AG08395 (cell line): ENCODE results near the gene TLE4.
A peak's percentile ranks its signal among the peaks of the same experiment; 100 is the strongest.
"Not testable (repeated sequence)": the region's sequence is repeated elsewhere in the genome, so short reads cannot be mapped to it uniquely, and the experiment has no call there.

Experiments used
- DNase-seq: peaks from one replicate; pipeline ENCODE4 v3.0.0; 2012; ENCODE audit warnings: mixed read lengths, low spot score

TLE4 gene

GRCh38 chr9:79603222-79603920, 31.6 kb downstream of the TLE4 start:
- DNase-seq = no peak

- DNase-seq = no peak
These were observed 32.4 kb downstream of the TLE4 start for GRCh38 chr9:79604149-79604548.

GRCh38 chr9:79604921-79605562, 33.3 kb downstream of the TLE4 start:
- no peak for DNase-seq

GRCh38 chr9:79606529-79606928, 34.8 kb downstream of the TLE4 start:
- DNase-seq = not testable (repeated sequence)

DNA sequence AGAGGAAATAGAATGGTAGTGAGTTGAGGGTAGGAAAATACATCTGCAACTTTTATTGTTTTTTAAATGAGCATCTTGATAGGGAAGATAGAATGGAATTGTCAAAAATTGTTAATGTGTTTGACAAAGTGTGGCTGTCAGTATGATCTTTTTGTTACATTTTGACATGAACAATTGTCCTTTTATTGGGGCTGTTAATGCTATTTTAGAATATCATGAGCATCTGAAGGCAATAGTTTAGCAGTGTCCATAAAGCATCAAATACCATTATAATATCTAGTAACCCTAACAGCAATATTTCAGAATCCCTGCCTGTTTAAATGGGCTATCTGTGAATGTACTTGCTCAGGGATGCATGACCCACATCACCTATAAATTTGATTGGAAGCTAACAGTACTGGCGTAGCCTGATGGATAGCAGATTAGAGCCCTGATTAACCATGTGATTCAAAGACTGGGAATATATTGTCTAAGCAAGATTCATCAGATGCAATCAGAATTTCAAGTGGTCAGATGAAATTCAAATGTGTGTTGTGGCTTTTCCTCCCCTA, 37.8 kb downstream of the TLE4 start:
- no peak for DNase-seq

DNA sequence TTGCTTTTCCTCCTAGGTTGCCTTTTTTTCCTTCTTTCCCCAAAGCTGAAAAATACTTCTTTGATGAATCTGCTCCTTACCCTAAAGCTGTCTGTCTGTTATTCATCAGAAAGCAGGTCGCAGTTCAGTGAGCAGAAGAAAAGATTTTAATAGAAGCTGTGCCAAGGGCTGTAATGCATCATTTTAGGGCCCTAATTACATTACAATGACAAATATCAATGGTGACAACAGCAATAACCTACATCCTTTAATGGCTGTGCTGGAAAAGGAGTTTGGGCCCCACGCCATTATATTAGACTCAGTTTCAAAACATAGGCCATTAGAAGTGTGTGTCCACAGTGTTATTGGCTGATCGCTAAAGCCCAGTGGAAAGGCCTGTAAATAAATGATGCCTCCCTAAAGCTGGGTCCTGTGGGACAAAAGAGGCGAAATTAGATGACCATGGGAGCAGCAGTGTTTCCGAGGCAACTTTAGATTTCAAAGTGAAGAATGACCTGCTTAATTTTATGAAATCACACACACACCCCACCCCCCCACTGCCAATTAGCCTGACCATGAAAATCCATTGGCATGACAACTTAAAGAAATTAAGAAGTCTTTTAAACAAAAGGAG, 38.4 kb downstream of the TLE4 start:
- DNase-seq = peak; percentile 51

DNA sequence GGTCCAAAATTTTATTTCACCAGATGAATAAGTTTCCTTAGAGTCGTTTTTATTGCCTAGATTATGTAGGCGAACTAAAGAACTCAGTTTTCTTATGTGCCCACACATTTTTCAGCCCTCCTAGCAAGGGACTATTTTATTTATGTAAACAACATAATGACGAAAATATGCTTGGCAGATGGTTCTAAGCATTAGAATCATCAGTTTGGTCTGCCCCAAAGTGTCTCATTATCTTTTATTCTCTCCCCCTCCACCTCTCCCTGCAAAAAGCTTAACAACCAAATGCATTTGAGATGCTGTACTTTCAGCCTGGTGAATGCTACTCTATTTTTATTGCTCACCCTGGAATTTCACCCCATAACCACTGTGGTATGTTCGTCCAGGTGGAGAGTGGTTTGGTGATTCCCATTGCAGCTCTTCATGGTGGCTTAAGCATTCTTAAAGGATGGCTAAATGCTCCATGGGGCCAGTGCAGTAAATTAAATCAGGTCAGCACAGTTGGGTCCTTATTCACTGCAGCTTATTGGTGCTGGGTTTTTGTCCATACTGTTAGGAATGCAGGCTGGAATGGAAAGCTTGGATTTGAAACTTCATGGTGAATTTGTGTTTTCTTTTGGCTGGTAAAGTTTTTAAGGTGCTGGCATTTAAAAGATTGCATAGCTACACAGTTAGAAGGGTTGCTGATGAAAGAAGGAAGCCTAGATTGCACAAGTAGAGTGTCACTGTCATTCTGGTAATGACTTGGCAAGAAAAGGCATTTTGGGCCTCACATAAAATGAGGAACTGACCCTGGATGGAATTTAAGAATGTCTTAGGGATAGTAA, 39.2 kb downstream of the TLE4 start:
- peak; percentile 86 for DNase-seq

- no peak for DNase-seq
These were observed 41.4 kb downstream of the TLE4 start for GRCh38 chr9:79613145-79613544.

GRCh38 chr9:79615038-79615437, 43.3 kb downstream of the TLE4 start:
- DNase-seq = no peak

DNA sequence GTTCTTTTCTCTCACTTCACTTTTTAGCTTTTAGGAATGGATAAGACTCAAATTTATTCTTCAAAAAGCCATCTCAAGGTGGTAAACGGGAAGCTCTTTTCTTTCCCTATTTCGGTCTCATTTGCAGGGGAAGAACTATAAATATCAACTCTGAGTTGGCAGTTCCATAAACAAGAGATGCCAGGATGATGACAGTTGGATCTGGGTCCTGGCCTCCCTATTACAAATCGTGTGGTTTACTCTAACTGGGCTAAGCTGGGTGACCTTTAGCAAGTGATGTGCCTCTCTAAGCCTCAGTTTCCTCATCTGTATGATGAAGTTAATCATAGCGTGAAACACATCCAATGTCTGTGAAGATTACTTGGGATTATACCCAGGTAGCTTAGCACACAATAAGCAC, 44.2 kb downstream of the TLE4 start:
- peak; percentile 24 for DNase-seq

GRCh38 chr9:79616971-79617370, 45.2 kb downstream of the TLE4 start:
- DNase-seq = no peak

GRCh38 chr9:79617395-79617794, 45.6 kb downstream of the TLE4 start:
- peak; percentile 36 for DNase-seq

DNA sequence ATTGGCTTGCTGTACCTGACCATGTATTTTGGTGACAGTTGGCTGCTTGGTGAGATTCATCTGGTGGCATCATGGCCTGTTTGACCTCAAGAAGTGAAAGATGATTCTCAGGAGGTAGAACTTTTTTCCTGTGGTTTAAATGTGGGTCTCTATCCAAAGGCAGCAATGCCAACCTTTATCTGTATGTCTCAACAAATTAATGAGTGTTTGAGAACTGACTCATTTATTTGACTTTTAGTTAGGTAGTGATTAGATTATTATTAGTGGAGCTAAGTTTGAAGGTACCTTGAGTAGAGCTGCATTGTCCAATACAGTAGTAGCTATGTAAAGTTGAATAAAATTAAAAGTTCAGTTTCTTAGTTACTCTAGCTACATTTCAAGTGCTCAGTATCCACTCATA, 48.2 kb downstream of the TLE4 start:
- DNase-seq = no peak

DNA sequence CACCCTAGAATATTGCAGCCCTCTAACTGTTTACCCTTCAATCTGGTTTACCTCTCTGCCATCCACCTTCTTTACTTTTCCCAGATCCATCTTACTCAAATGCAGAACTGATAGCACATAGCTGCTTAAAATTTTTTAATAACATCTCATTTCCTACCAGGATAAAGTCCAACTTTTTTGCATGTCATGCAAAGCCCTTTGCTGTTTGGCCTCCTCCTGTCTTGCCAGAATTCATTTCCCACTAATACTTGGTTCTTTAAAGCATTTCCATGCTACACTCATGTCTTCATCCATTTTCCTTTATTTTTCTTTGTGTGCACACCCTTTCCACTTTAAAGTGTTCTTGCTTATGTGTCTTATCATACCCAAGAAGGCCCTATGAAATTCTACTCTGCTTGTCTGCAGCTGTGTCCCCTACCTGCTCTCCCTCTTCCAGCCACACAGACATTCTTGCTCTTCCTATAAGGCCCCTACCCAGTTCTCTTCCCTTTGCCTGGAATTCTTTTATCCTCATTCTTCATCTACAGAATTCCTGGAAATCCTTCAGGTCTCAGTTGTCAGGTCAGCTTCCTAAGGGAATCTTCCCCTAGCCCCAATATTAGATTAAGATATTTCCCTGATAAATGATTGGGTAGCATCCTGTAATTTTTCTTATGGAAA, 50.3 kb downstream of the TLE4 start:
- DNase-seq = peak; percentile 20

GRCh38 chr9:79623799-79624721, 52.3 kb downstream of the TLE4 start:
- DNase-seq = no peak

DNA sequence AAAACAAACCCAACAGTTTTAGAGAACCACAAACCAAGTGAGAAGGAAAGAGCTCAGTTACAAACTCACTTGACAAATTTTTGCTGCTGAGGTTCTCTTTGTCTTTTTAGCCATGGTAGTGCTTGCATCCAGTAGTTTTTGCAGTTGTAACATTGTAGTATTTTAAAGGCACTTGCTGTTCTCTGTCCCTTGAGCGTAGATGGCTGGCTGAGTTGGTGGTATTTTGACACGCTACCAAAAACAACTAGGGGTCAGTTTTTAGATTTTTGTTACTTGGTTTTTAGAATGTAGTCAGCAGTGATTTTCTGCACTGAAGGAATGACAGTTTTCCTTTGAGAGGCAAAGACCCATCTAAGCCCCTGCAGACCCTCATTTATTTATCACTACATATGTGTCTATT, 58.0 kb downstream of the TLE4 start:
- DNase-seq = no peak

DNA sequence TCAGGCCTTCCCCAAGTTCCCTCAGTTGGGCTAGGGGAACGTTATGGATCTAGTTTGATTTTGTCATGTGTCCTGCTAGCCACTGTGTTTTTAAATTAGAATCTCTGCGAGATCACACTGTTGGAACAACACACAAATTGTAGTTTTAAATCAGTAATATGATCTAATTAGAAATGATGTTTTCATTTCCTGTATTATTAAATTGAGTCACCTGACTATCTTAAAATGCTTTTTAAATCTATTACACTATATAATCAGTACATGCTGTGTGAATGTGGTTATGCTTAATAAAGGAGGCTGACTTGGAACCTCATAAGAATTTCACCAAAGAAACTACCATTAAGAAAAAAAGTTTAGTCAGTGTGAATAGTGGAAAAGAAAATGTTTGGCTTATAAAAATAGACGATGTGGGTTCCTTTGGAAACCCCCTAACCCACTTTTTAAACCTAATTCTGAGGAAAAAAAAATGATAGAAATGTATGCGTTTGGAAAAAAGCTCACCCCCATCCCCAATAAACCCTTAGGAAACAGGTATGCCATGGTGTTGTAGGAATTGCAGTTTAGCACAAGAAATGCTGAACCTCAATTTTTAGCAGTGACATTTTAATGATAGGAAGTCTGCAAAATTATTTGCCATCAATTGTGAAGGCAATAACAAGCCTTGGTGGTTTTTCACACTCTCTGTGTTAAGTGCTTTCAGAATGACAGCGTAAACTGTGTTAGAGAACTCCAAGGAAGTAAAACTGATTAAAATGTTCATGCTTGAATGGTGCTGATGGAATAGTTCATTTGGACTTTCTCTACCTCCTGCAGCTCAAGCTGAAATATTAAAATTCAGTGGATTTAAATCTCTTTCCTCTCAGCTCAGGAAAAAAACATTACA, 59.0 kb downstream of the TLE4 start:
- DNase-seq = no peak

DNA sequence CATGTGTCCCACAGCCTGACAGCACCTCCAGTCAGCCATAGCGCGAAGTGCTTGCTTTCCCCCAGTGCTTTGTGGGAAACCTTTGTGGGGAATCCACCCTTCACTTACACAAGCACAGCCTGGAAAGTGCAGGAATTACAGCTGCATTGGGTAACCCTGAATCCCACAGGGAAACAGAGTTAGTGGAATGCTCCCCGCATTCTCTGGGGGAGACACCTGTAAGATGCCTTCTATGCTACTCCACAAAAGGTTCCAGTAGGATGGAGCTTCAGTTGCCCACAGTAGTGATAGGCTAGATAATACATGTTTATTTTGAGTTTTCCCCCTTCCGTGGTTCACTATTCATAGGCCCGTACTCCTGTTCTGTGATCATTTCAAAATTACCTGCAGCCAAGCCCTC, 60.3 kb downstream of the TLE4 start:
- DNase-seq = no peak

DNA sequence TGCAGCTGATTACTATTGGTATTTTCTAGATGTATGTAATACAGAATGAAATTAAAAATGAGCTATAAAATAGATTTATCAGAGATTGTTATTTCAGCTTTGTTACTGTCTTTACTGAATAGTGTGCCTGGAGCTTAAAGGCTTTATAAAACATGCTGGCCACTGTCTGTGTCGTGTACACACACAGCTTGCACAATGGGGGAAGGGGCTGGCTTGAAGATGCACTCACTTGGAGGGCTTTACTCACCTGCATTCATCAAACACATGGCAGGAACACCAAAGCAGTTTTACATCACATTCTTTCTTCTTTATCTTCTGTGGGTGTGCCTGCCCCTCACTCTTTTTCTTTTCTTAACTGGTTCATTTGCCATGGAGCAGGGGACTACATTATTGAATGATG, 60.9 kb downstream of the TLE4 start:
- no peak for DNase-seq

DNA sequence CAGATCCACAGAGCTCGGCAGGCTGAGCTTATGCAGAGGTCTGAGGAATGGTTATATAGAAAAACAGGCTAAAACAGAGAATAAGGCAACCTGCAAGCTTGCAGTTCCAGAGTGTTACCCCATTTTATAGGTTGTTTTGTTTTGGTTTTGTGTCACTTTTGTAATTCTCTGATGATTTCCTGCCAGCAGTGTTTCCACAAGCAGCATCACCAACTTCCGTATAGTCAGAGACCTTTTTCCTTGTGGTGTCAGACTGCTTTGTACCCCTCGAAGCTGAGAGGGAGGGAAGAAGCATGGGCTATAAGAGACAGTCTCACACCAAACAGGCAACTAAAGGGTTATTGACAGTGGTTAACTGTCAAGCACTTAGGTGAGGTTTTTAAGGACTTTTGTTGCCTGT, 61.8 kb downstream of the TLE4 start:
- DNase-seq = no peak
